ENCODE data around the gene IL4R. TPM values are rescaled to one million over a fixed set of nuclear protein-coding genes. Genes with fewer than 3 reads are reported as not detected.

Gene IL4R
- total RNA-seq, 1 donor from 2014 or later = 12.3 TPM

DNA sequence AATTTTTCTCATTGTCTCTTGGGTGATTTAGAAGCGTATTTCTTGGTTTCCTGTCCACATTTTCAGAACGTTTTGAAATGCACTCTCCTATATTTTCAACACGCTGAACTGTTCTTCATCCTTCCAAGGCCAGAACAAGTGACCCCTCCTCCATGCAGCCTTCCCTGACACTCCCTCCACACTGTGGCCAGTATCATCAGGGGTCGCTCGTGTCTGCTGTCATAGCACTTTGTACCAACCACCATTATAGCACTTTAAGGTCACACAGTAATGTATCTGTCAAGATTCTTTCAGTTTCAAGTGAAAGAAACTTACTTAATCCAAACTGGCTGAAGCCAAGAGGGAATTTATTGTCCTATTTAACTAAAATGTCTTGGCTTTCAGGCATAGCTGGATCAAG, 70.7 kb downstream of the IL4R start:
- Mint-ChIP-seq H3K4me1 (ENCODE audit: unreplicated experiment) (no peaks in the 10 kb centered on the region), H3K27ac (no peak overlapping the region), H3K4me3 (no peak overlapping the region), H3K36me3 (no peaks in the 10 kb centered on the region), H3K27me3 (peaks cover 20% of the 10 kb centered on the region), H3K9me3 (peaks cover 9% of the 10 kb centered on the region)
- TF ChIP-seq, protein P1, sequence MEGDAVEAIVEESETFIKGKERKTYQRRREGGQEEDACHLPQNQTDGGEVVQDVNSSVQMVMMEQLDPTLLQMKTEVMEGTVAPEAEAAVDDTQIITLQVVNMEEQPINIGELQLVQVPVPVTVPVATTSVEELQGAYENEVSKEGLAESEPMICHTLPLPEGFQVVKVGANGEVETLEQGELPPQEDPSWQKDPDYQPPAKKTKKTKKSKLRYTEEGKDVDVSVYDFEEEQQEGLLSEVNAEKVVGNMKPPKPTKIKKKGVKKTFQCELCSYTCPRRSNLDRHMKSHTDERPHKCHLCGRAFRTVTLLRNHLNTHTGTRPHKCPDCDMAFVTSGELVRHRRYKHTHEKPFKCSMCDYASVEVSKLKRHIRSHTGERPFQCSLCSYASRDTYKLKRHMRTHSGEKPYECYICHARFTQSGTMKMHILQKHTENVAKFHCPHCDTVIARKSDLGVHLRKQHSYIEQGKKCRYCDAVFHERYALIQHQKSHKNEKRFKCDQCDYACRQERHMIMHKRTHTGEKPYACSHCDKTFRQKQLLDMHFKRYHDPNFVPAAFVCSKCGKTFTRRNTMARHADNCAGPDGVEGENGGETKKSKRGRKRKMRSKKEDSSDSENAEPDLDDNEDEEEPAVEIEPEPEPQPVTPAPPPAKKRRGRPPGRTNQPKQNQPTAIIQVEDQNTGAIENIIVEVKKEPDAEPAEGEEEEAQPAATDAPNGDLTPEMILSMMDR (conservative IDR thresholded peaks at IDR 0.05) = no peak
- no peak for DNase-seq (ENCODE audit: extremely low spot score, unreplicated experiment)

GRCh38 chr16:27385398-27385797, 71.6 kb downstream of the IL4R start:
- H3K9me3 Mint-ChIP-seq = peaks cover 9% of the 10 kb centered on the region

DNA sequence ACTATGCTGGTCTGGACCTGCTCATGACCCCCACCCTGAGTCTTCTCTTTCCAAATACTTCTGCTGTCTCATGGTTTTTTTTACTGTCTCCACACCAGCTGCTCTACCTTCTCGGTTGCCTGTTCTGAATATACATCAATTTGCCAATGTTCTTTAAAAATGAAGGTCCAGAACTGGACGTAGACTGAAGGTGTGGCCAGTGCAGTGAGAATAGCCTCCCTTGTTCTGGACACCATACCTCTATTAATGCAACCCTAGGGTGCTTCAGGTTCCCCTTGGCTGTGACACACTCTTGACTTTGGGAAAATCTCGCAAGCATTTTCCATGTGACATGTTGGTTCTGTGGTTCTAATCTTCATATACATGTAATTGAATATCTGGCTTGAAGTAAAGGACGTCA, 72.9 kb downstream of the IL4R start:
- TF ChIP-seq, protein P1 (conservative IDR thresholded peaks at IDR 0.05) = no peak
- Mint-ChIP-seq H3K36me3 (no peaks in the 10 kb centered on the region), H3K4me3 (no peak overlapping the region), H3K27ac (no peak overlapping the region), H3K9me3 (peaks cover 9% of the 10 kb centered on the region), H3K27me3 (peaks cover 22% of the 10 kb centered on the region), H3K4me1 (ENCODE audit: unreplicated experiment) (no peaks in the 10 kb centered on the region)
- DNase-seq (ENCODE audit: extremely low spot score, unreplicated experiment) = peak; percentile 4

More at GRCh38 chr16:27385398-27385797, 71.6 kb downstream of the IL4R start:
- H3K4me1 Mint-ChIP-seq (ENCODE audit: unreplicated experiment) = no peaks in the 10 kb centered on the region
- no peak for DNase-seq (ENCODE audit: extremely low spot score, unreplicated experiment)
- TF ChIP-seq, protein P1 (conservative IDR thresholded peaks at IDR 0.05) = no peak
- H3K4me3 Mint-ChIP-seq = no peak overlapping the region
- H3K36me3 Mint-ChIP-seq = no peaks in the 10 kb centered on the region
- no peak overlapping the region for H3K27ac Mint-ChIP-seq
- H3K27me3 Mint-ChIP-seq = peaks cover 17% of the 10 kb centered on the region

GRCh38 chr16:27387724-27388123, 74.0 kb downstream of the IL4R start:
- Mint-ChIP-seq H3K9me3 (peaks cover 9% of the 10 kb centered on the region), H3K27ac (no peak overlapping the region), H3K27me3 (peaks cover 15% of the 10 kb centered on the region), H3K36me3 (no peaks in the 10 kb centered on the region), H3K4me3 (no peak overlapping the region), H3K4me1 (ENCODE audit: unreplicated experiment) (no peaks in the 10 kb centered on the region)
- DNase-seq (ENCODE audit: extremely low spot score, unreplicated experiment) = no peak
- TF ChIP-seq, protein P1 (conservative IDR thresholded peaks at IDR 0.05) = no peak

GRCh38 chr16:27389272-27389961, 75.6 kb downstream of the IL4R start:
- no peaks in the 10 kb centered on the region for H3K4me1 Mint-ChIP-seq (ENCODE audit: unreplicated experiment)
- H3K4me3 Mint-ChIP-seq = no peak overlapping the region
- no peak overlapping the region for H3K27ac Mint-ChIP-seq
- no peak for DNase-seq (ENCODE audit: extremely low spot score, unreplicated experiment)
- peaks cover 15% of the 10 kb centered on the region for H3K27me3 Mint-ChIP-seq
- TF ChIP-seq, protein P1 (conservative IDR thresholded peaks at IDR 0.05) = no peak
- no peaks in the 10 kb centered on the region for H3K36me3 Mint-ChIP-seq
- H3K9me3 Mint-ChIP-seq = peaks cover 5% of the 10 kb centered on the region

All from type B pancreatic cell (in vitro differentiated cells).